IPS DF 19.7 (cell line): Measurements from ENCODE around the gene NCK2.

Source experiments
- DNase-seq: peaks from one replicate; pipeline ENCODE4 v3.0.0-alpha.2; 2013; ENCODE audit warnings: low read depth, low spot score

The NCK2 gene

GRCh38 chr2:105845976-105846375 lies 101.3 kb downstream of the NCK2 start:
- DNase-seq: no peak

GRCh38 chr2:105847056-105847455 lies 102.3 kb downstream of the NCK2 start:
- no peak for DNase-seq

GRCh38 chr2:105848367-105848766 lies 103.7 kb downstream of the NCK2 start:
- DNase-seq: no peak

- no peak for DNase-seq
Observed at GRCh38 chr2:105849431-105850179, 104.9 kb downstream of the NCK2 start.

GRCh38 chr2:105852066-105852465 lies 107.4 kb downstream of the NCK2 start:
- no peak for DNase-seq

- DNase-seq: no peak
Observed at GRCh38 chr2:105853354-105854088, 108.8 kb downstream of the NCK2 start.

GRCh38 chr2:105854972-105855371 lies 110.3 kb downstream of the NCK2 start:
- no peak for DNase-seq

- DNase-seq: no peak
Observed at GRCh38 chr2:105856581-105856980, 111.9 kb downstream of the NCK2 start.

- no peak for DNase-seq
Observed at GRCh38 chr2:105857076-105857740, 112.5 kb downstream of the NCK2 start.

- DNase-seq: no peak
Observed at GRCh38 chr2:105858868-105859693, 114.4 kb downstream of the NCK2 start.

GRCh38 chr2:105859694-105859951 lies 114.9 kb downstream of the NCK2 start:
- no peak for DNase-seq

GRCh38 chr2:105860567-105860966 lies 115.9 kb downstream of the NCK2 start:
- no peak for DNase-seq

GRCh38 chr2:105861200-105861599 lies 116.5 kb downstream of the NCK2 start:
- no peak for DNase-seq

GRCh38 chr2:105862843-105863242 lies 118.1 kb downstream of the NCK2 start:
- no peak for DNase-seq

- no peak for DNase-seq
Observed at GRCh38 chr2:105864262-105864661, 119.5 kb downstream of the NCK2 start.

- DNase-seq: no peak
Observed at GRCh38 chr2:105865222-105865913, 120.7 kb downstream of the NCK2 start.

- no peak for DNase-seq
Observed at GRCh38 chr2:105866216-105867185, 121.8 kb downstream of the NCK2 start.

GRCh38 chr2:105867587-105867986 lies 122.9 kb downstream of the NCK2 start:
- DNase-seq: no peak

GRCh38 chr2:105868060-105868459 lies 123.3 kb downstream of the NCK2 start:
- DNase-seq: no peak

GRCh38 chr2:105869341-105869740 lies 124.6 kb downstream of the NCK2 start:
- DNase-seq: no peak
